Measurements from ENCODE around the gene TMA7B. TPM values are rescaled to one million over a fixed set of nuclear protein-coding genes. Genes with fewer than 3 reads are reported as not detected.

Gene TMA7B
- total and polyA plus RNA-seq, 2 experiments from 2014 or later, result not detected

DNA sequence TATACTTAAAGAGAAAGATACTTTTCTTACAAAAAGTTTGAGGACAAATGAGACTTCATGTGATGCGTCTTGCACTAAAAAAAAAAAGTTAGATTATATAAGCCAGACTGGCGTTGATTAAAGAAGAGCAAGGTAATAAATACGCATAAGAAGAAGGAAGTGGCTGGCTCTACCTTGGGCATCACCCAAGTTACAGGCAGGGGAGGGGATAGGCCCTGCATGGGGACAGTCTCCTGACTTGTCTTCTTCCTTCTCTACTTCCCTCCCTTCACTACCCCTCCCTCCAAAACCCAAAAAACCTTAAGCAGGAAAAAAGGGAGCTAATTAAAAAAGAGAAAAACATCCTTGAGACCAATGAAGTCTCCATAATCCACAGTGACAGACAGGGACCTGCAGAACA is 22.3 kb upstream of the TMA7B start:
- Histone ChIP-seq H3K4me2 (ENCODE audit: unreplicated experiment) (no peak overlapping the region), H3F3A (ENCODE audit: insufficient read depth) (no peaks in the 10 kb centered on the region), H4K20me1 (ENCODE audit: insufficient read depth) (no peaks in the 10 kb centered on the region), H3K9me3 (ENCODE audit: low read depth) (no peaks in the 10 kb centered on the region), H3K4me3 (no peak overlapping the region), H3K9ac (no peak overlapping the region), H3K27ac (no peak overlapping the region), H3K79me2 (ENCODE audit: insufficient read depth) (no peaks in the 10 kb centered on the region), H3K9me2 (ENCODE audit: insufficient read depth) (no peaks in the 10 kb centered on the region), H3K27me3 (replicated peaks; ENCODE audit: insufficient read depth) (peaks cover 54% of the 10 kb centered on the region), H3K4me1 (ENCODE audit: insufficient read depth) (no peaks in the 10 kb centered on the region), H2AFZ (no peak overlapping the region), H3K36me3 (ENCODE audit: low read depth) (no peaks in the 10 kb centered on the region)
- TF ChIP-seq EZH2phosphoT487 (IDR thresholded peaks at IDR 0.05; ENCODE audit: insufficient read depth, low read depth) (no peak), EZH2 (IDR thresholded peaks at IDR 0.05; ENCODE audit: insufficient read depth, poor library complexity, severe bottlenecking) (no peak)
- in situ Hi-C loops (cut with MboI), result no loop called here
- no peak for DNase-seq
- 76 to 79% methylated on average over 3 of the region's 3 CpGs for WGBS, 2 experiments (ENCODE audit: low coverage in 1 of 2, low lambda C conversion rate in 2 of 2, missing lambda C conversion rate in 2 of 2)

DNA sequence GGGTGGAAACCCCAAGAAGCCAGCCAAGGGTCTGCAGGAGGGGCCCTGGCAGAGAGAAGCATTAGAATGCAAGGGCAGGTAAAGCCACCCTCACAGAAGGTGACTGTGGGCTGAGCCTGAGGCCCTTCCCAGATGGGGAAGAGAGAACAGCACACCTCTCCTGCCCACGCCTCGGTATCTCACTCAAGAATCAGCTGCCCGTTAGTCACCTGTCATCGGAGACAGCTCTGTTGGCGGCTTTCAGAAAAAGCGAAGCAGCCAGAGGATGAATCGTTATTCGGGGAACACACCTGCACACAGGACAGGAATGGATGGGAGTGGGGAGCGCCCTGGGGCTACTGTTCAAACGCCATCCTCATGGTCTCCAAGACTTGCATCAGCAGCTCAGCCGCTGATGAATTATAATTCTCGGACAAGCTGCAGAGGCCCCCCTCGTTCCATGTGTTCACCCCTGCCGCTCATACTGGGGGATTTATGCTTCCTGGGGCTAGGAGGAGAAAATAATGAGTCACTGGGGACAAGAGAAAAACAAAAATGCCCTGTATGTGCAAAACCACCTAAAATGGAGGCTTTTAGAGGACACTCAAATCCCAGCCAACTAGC is 21.6 kb upstream of the TMA7B start:
- H3K4me1 ChIP-seq (ENCODE audit: insufficient read depth), result no peaks in the 10 kb centered on the region
- H3K27ac ChIP-seq, result no peak overlapping the region
- TF ChIP-seq EZH2phosphoT487 (IDR thresholded peaks at IDR 0.05; ENCODE audit: insufficient read depth, low read depth) (no peak), EZH2 (IDR thresholded peaks at IDR 0.05; ENCODE audit: insufficient read depth, poor library complexity, severe bottlenecking) (no peak)
- no peak overlapping the region for H3K4me3 ChIP-seq
- H2AFZ ChIP-seq, result no peak overlapping the region
- H3K9me2 ChIP-seq (ENCODE audit: insufficient read depth), result no peaks in the 10 kb centered on the region
- 66 to 73% methylated on average over 14 of the region's 14 CpGs for WGBS, 2 experiments (ENCODE audit: low coverage in 1 of 2, low lambda C conversion rate in 2 of 2, missing lambda C conversion rate in 2 of 2)
- H3F3A ChIP-seq (ENCODE audit: insufficient read depth), result no peaks in the 10 kb centered on the region
- no peaks in the 10 kb centered on the region for H3K36me3 ChIP-seq (ENCODE audit: low read depth)
- no peak overlapping the region for H3K9ac ChIP-seq
- H3K79me2 ChIP-seq (ENCODE audit: insufficient read depth), result no peaks in the 10 kb centered on the region
- no peaks in the 10 kb centered on the region for H3K9me3 ChIP-seq (ENCODE audit: low read depth)
- H3K27me3 ChIP-seq (replicated peaks; ENCODE audit: insufficient read depth), result peaks cover 48% of the 10 kb centered on the region
- H4K20me1 ChIP-seq (ENCODE audit: insufficient read depth), result no peaks in the 10 kb centered on the region
- in situ Hi-C loops (cut with MboI), result no loop called here
- no peak for DNase-seq
- H3K4me2 ChIP-seq (ENCODE audit: unreplicated experiment), result no peak overlapping the region

DNA sequence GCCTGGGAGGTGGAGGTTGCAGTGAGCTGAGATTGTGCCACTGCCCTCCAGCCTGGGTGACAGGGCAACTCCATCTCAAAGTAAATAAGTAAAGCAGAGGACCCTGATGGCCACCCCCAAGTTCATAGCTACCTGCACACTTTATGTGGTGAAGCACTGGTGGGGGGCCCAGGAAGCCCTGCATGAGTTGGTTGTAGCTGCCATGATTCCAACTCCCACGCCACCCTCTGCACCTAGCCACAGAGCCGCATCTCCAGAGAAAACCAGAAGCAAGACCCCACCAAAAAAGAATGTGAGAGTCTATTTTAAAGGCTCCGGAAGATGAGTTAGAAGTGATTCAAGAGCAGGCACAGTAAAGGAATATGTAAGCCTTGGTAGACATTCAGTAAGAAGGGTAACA is 20.4 kb upstream of the TMA7B start:
- no peaks in the 10 kb centered on the region for H3K9me2 ChIP-seq (ENCODE audit: insufficient read depth)
- H3K9me3 ChIP-seq (ENCODE audit: low read depth), result no peaks in the 10 kb centered on the region
- H3K4me3 ChIP-seq, result no peak overlapping the region
- H3K79me2 ChIP-seq (ENCODE audit: insufficient read depth), result no peaks in the 10 kb centered on the region
- no peak overlapping the region for H3K27ac ChIP-seq
- WGBS, 2 experiments (ENCODE audit: low coverage in 1 of 2, low lambda C conversion rate in 2 of 2, missing lambda C conversion rate in 2 of 2), result 77 to 80% methylated on average over 3 of the region's 3 CpGs
- in situ Hi-C loops (cut with MboI), result no loop called here
- no peak overlapping the region for H3K9ac ChIP-seq
- no peak overlapping the region for H2AFZ ChIP-seq
- H3K27me3 ChIP-seq (replicated peaks; ENCODE audit: insufficient read depth), result peaks cover 37% of the 10 kb centered on the region
- no peaks in the 10 kb centered on the region for H3K4me1 ChIP-seq (ENCODE audit: insufficient read depth)
- no peak overlapping the region for H3K4me2 ChIP-seq (ENCODE audit: unreplicated experiment)
- no peak for DNase-seq
- no peaks in the 10 kb centered on the region for H3F3A ChIP-seq (ENCODE audit: insufficient read depth)
- TF ChIP-seq EZH2 (IDR thresholded peaks at IDR 0.05; ENCODE audit: insufficient read depth, poor library complexity, severe bottlenecking), result no peak
- TF ChIP-seq EZH2phosphoT487 (IDR thresholded peaks at IDR 0.05; ENCODE audit: insufficient read depth, low read depth), result no peak
- no peaks in the 10 kb centered on the region for H4K20me1 ChIP-seq (ENCODE audit: insufficient read depth)
- no peaks in the 10 kb centered on the region for H3K36me3 ChIP-seq (ENCODE audit: low read depth)

DNA sequence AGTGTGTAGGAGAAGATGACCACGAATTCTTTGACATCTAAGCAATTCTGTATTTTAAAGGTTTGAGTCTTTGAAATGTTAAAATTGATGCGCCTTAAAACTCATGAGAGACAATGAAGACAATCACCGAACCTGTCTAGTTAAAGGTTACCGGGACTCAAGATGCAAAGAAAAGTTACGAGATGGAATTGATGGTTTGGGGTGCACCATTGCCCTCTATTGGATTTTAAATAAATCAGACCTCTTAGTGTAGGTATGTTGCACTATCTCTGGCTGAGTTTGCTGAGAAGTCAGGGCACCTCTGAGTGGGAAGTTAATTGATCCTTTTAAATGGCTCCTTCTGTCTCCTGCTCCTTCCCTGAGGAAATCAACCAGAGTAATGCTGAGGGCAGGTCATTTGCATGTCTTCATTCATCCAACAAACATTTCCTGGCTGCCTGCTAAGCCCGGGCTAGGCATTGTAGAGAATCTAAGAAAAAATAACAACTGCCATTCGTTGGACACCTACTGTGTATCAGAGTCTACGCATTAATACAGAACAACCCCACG is 19.4 kb upstream of the TMA7B start:
- Histone ChIP-seq H3K4me3 (no peak overlapping the region), H3K9ac (no peak overlapping the region), H3K9me2 (ENCODE audit: insufficient read depth) (no peaks in the 10 kb centered on the region), H3K36me3 (ENCODE audit: low read depth) (no peaks in the 10 kb centered on the region), H2AFZ (no peak overlapping the region), H3K27ac (no peak overlapping the region), H4K20me1 (ENCODE audit: insufficient read depth) (no peaks in the 10 kb centered on the region), H3K79me2 (ENCODE audit: insufficient read depth) (no peaks in the 10 kb centered on the region), H3K4me1 (ENCODE audit: insufficient read depth) (no peaks in the 10 kb centered on the region), H3K4me2 (ENCODE audit: unreplicated experiment) (no peak overlapping the region), H3K27me3 (replicated peaks; ENCODE audit: insufficient read depth) (peaks cover 36% of the 10 kb centered on the region), H3K9me3 (ENCODE audit: low read depth) (no peaks in the 10 kb centered on the region), H3F3A (ENCODE audit: insufficient read depth) (no peaks in the 10 kb centered on the region)
- DNase-seq, result no peak
- WGBS, 2 experiments (ENCODE audit: low coverage in 1 of 2, low lambda C conversion rate in 2 of 2, missing lambda C conversion rate in 2 of 2), result 52 to 56% methylated on average over 9 of the region's 9 CpGs
- in situ Hi-C loops (cut with MboI), result no loop called here
- TF ChIP-seq EZH2 (IDR thresholded peaks at IDR 0.05; ENCODE audit: insufficient read depth, poor library complexity, severe bottlenecking) (no peak), EZH2phosphoT487 (IDR thresholded peaks at IDR 0.05; ENCODE audit: insufficient read depth, low read depth) (no peak)
